Measurements from ENCODE around the gene MYOZ3.

MYOZ3 gene

DNA sequence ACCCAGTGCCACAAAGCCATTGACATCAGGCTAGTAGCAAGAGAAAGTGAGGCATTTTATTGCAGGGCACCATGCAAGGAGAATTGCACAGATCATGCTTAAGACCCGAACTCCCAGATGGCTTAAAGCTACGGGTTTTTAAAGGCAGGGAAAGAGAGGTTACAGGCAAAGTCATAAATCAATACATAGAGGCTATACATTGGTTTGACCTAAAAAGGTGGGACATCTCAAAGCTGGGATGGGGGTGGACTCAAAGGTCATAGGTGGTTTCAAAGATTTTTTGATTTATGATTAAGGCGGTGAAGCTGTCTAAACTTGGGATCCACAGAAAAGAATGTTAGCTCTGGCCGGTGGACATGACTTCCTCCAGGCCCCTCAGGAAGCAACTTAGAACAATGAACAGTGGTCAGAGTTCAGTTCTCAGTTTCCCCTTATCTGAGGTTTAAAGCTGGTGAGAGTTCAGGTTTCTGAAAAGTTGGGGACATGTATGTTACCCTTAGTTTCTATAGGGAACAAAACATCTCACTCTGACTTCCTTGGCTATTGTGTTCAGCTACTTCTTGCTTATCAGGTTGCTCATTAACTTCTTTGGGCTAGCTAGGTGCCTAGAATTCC is 45.8 kb downstream of the MYOZ3 start:
- no peak for DNase-seq

DNA sequence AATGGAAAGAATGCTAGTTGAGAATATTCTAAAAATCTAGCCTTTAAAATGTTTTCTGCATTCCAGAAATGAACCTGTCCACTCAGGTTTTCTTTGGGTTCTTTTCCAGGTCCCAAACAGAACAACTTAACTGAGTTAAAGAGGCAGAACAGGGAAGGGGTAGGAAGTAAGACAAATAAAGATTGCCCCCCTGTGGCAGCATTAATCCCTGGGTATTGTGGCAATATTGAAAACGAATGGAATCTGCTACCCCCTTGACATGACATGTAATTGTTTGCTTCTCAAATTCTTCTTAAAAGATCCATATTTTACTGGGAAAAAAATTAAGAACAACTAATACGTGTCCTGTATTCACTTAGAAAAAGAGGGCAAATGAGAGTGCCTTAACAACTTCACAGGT is 49.1 kb downstream of the MYOZ3 start:
- peak; percentile 10 for DNase-seq

DNA sequence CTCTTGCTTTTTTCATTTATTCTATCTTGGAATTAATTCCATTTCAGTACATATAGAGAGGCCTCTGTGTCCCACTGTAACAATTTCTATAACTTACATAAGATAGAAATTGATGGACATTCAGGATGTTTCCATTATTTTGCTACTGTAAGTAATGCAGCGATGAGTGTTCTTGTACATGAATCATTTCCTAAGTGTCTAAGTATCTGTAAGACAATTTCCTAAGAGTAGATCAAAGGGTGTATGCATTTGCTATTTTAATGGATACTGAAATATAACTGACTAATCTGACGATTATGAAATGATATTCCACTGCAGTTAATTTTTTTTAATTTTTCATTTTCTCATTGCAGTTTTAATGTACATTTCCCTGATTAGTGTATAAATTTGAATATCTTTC is 62.8 kb downstream of the MYOZ3 start:
- DNase-seq = no peak

All from NCI-H69 (cell line).